Testis (tissue), 2 donors: Measurements from ENCODE around the gene CWC22.

Source experiments
- POLR2A ChIP-seq: fragments of 450-650 bp; IDR thresholded peaks from one replicate; pipeline ENCODE4 v1.6.1; 2017; ENCODE audit warnings: antibody characterized with exemption, mild to moderate bottlenecking, moderate library complexity
- TF ChIP-seq, protein P1 (sequence below), 3 experiments: fragments of 450-650 bp in 2 of 3; fragments of 200-600 bp in 1 of 3; sonication (generic) in 1 of 3; IDR thresholded peaks; one replicate each; pipeline ENCODE4 v1.5.1; 2016 to 2019; ENCODE audit warnings: antibody characterized with exemption in 3 of 3, mild to moderate bottlenecking in 2 of 3, moderate library complexity in 1 of 3

DNA sequence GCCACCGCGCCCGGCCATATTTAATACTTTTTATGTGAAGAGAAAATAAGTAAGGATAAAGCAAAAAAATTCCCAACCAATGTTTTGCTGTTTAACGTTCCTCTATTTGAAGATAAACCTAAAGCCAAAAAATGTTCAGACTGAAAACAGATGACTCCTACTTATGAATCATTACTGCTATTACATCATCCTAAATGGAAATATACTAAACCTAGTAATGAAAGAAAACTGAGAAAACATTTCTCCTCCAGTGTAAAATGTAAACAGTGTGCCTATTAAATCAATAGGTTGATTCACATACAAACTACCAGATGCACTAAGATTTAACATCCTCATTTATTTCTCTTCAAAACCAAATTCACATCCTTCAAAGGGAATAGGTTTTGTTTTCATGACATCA lies 43.5 kb downstream of the CWC22 start:
- TF ChIP-seq, protein P1, sequence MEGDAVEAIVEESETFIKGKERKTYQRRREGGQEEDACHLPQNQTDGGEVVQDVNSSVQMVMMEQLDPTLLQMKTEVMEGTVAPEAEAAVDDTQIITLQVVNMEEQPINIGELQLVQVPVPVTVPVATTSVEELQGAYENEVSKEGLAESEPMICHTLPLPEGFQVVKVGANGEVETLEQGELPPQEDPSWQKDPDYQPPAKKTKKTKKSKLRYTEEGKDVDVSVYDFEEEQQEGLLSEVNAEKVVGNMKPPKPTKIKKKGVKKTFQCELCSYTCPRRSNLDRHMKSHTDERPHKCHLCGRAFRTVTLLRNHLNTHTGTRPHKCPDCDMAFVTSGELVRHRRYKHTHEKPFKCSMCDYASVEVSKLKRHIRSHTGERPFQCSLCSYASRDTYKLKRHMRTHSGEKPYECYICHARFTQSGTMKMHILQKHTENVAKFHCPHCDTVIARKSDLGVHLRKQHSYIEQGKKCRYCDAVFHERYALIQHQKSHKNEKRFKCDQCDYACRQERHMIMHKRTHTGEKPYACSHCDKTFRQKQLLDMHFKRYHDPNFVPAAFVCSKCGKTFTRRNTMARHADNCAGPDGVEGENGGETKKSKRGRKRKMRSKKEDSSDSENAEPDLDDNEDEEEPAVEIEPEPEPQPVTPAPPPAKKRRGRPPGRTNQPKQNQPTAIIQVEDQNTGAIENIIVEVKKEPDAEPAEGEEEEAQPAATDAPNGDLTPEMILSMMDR (IDR thresholded peaks at IDR 0.05) = no peak
- TF ChIP-seq POLR2A = no peak
